GM20000 (cell line): ENCODE data around the gene PLCD4.

Source experiments
- DNase-seq: peaks from one replicate; pipeline ENCODE4 v3.0.0; 2012; ENCODE audit warnings: low spot score
- TF ChIP-seq, protein P1 (sequence below): IDR thresholded peaks from 2 replicates; pipeline ENCODE4 v1.5.1; 2012; ENCODE audit warnings: mild to moderate bottlenecking, control low read depth; ENCODE audit errors: extremely low read depth, missing control alignments

PLCD4 gene

DNA sequence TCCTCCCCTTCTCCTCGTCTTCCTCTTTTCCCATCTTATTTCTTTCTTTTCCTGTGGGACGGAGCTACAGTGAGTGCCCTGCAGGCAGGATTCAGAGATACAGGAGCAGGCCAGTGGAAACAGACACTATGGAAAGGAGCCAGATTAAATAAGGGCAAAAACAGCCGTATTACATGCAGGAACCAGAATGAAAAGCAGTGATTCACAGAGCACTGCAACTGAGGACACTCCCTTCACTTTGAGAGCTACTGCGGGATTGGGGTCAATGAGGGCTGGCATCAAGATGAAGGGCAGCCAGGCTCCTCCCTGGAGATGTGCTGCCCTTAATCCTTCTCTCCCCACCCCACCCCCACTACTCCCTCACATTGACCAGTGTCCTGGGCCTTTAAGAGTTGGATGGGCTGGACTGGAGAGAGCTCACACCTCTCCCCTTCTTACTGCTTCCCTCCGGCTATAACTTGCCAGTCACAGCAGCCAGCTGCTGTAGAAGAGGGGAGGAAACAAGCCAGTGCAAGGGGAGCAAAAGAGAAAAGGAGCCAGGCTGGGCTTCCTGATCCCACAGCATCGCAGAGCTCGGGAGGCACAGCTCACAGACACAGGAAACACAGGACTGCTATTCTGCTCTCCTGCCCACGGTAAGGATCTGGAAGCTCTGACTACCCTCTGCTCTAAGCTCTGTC, at the start of gene PLCD4:
Gene PLCD4, plus strand, starts transcription at position 464 of the 680 bp plus-strand sequence. CDS start 7,841 bp downstream, outside the sequence.
- DNase-seq: no peak
- TF ChIP-seq, protein P1, sequence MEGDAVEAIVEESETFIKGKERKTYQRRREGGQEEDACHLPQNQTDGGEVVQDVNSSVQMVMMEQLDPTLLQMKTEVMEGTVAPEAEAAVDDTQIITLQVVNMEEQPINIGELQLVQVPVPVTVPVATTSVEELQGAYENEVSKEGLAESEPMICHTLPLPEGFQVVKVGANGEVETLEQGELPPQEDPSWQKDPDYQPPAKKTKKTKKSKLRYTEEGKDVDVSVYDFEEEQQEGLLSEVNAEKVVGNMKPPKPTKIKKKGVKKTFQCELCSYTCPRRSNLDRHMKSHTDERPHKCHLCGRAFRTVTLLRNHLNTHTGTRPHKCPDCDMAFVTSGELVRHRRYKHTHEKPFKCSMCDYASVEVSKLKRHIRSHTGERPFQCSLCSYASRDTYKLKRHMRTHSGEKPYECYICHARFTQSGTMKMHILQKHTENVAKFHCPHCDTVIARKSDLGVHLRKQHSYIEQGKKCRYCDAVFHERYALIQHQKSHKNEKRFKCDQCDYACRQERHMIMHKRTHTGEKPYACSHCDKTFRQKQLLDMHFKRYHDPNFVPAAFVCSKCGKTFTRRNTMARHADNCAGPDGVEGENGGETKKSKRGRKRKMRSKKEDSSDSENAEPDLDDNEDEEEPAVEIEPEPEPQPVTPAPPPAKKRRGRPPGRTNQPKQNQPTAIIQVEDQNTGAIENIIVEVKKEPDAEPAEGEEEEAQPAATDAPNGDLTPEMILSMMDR: no peak

DNA sequence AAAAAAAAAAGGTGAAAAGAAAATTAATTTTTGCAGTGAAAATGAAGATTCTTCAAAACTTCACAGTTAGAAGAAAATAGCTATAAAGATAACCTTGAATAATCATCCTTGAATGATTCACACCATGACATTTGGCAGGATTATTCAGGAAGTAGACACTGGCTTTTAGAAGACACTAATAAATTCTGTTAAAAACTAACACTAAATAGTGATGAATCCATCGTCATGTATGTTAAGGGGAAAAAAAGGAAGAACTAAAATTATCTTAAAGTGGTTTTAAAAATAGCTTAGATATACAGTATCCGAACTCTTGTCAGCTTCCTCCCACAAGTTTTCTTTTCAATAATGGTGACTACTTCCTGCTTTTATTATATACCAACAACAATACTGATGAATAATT, 49.8 kb upstream of the PLCD4 start:
- TF ChIP-seq, protein P1: no peak
- no peak for DNase-seq

DNA sequence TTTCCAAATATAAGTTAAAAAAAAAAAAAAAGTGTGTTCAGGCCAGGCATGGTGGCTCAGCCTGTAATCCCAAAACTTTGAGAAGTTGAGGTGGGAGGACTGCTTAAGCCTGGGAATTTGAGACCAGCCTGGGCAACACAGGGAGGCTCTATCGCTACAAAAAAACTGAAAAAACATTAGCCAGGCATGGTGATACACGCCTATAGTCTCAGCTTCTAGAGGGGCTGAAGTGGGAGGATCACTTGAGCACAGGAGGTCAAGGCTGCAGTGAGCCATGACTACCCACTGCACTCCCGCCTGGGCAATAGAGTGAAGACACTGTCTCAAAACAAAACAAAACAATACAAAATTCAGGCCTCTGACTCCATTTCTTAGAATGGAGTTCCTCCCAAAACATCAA, 48.7 kb upstream of the PLCD4 start:
- DNase-seq: no peak
- TF ChIP-seq, protein P1: no peak

DNA sequence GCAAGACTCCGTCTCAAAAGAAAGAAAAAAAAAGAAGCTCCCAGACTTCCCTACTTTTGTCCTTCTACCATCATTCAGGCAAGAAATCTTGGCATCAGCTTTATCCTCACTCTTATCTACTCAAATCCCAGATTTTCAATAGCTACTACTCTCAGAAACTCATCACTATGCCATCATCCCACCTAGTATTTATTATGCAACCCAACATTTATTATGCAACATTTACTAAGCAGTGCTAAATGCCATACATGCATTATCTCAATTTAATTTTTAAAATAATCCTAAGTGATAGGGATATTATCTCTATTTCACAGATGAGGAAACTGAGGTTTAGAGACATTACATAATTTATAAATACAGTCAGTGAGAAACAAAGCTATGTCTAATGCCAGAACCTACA, 43.6 kb upstream of the PLCD4 start:
- DNase-seq: no peak
- TF ChIP-seq, protein P1: no peak

DNA sequence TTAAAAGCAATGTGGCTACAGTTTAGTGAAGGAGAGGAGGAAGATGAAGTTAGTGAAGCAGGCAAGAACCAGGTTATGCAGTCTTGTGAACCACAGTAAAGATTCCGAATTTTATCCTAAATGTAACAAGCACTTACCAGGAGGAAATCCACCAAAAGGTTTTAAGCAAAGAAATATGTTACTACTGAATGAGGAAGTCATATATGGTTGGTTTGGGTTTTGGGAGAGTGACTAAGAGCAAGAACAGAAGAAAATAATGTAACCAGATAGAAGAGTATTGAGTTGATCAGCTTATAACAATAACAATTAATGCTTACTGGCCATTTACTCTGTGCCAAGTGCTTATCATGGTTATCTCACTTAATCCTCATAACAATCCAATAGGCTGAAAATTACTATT, 41.4 kb upstream of the PLCD4 start:
- TF ChIP-seq, protein P1: no peak
- no peak for DNase-seq

DNA sequence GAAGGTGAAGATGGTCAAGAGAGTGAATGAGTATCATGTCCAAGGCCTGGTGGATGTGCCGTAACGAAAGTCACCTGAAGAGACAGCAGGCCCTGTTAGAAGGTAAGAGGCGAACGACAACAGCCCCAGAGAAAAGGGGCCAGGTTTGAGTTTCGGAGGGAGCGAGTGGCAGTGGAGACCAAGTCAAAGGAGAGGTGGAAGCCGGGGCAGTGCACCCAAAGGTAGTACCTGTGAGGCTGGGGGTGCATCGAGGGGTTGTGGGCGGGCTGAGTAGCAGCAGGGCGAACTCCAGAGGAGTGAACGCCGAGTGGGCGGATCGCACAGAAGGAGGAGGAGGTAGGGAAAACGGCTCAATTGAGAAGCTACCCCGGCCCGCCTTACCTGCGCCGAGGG, 39.9 kb upstream of the PLCD4 start:
- TF ChIP-seq, protein P1: no peak
- DNase-seq: no peak

DNA sequence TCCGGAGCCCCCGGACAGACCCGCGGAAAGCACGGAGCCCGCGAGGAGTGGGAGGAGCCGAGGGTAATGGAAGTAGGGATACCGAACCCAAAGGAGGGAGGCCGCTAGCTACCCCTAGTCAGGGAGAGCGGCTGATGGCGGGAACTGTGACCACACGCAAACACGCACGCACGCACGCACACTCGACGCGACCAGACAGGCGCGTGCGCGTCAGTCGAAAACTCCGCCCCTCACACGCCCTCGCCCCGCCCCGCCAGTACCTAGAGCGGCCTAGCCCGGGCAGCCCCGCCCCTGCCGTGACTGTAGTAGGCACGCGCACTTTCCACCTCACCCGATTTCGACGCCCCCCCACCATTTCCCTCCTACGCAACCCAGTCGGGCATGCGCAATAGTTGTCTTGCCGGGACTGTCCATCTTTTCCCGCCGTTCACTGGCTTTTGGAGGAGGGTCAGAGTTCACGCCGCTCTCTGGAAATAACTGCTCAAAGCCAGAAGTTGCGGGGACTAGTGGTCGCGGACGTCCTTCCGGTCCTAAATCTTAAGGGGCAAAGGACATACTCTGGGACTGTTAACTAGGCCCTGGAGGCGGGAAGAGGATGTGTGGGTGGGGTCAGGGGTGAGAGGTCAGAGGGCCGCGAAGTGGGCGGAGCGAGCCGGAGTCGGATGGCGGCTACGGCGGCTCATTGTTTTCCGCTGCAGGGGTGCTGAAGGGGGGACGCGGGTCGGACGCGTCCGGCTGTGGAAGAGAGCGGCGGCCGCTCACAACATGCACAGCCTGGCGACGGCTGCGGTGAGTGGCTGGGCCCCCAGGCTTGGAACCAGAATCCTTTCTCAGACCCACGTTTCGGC, 39.3 kb upstream of the PLCD4 start, which contains the start of the genes CNOT9 and USP37:
Gene CNOT9, plus strand, starts transcription at position 650 of the 848 bp plus-strand sequence. Its CDS starts 116 bp downstream, at position 766.
Gene USP37, minus strand, starts transcription at position 162 of the 848 bp plus-strand sequence. CDS start 9,698 bp downstream, outside the sequence.
- TF ChIP-seq, protein P1: no peak
- peak; percentile 94 for DNase-seq
